Measurements from ENCODE around the gene OSBPL8.

DNA sequence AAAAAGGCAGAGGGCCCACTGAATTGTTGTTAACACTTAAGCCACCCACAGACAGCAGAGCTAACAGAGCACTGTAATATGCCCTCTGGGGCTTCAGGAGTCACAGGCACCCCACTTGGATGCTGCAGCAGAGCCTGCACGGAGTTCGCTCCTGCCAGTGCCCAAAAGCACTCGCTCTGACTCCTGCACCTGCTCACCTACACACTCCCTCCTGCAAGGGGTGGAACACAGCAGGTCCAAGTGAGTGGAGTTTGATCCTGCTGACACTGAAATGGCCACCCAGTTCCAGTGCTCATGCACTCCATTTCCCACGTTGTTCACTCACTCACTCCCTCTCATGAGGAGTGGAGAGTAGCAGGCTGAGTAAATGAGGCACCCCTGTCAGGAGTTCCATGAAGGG, 68.8 kb downstream of the OSBPL8 start:
- no peak for TF ChIP-seq FOXP4 (CRISPR knock-in tag; IDR thresholded peaks at IDR 0.05; ENCODE audit: borderline replicate concordance)
- TF ChIP-seq SREBF2 (CRISPR knock-in tag; IDR thresholded peaks at IDR 0.05) = no peak
- no peak for TF ChIP-seq FOXM1 (IDR thresholded peaks at IDR 0.05; ENCODE audit: low read depth)
- TF ChIP-seq FOXM1 (CRISPR knock-in tag; IDR thresholded peaks at IDR 0.05; ENCODE audit: low read depth) = no peak
- no peak for TF ChIP-seq MNT (conservative IDR thresholded peaks at IDR 0.05)
- TF ChIP-seq NCOA2 (IDR thresholded peaks at IDR 0.05; ENCODE audit: partially characterized antibody in 2 of 2) = no peak
- no peak for TF ChIP-seq FOS (IDR thresholded peaks at IDR 0.05; ENCODE audit: extremely low read depth, insufficient read length)
- no peak for TF ChIP-seq ZBTB2 (IDR thresholded peaks at IDR 0.05)
- TF ChIP-seq MYC (IDR thresholded peaks at IDR 0.05; ENCODE audit: low read depth, low read length) = no peak
- no peak for TF ChIP-seq MYC (CRISPR knock-in tag; IDR thresholded peaks at IDR 0.05; ENCODE audit: borderline replicate concordance, low read depth)
- no peak for TF ChIP-seq ASH1L (IDR thresholded peaks at IDR 0.05; ENCODE audit: borderline replicate concordance, low read depth, partially characterized antibody)
- TF ChIP-seq, protein P1, sequence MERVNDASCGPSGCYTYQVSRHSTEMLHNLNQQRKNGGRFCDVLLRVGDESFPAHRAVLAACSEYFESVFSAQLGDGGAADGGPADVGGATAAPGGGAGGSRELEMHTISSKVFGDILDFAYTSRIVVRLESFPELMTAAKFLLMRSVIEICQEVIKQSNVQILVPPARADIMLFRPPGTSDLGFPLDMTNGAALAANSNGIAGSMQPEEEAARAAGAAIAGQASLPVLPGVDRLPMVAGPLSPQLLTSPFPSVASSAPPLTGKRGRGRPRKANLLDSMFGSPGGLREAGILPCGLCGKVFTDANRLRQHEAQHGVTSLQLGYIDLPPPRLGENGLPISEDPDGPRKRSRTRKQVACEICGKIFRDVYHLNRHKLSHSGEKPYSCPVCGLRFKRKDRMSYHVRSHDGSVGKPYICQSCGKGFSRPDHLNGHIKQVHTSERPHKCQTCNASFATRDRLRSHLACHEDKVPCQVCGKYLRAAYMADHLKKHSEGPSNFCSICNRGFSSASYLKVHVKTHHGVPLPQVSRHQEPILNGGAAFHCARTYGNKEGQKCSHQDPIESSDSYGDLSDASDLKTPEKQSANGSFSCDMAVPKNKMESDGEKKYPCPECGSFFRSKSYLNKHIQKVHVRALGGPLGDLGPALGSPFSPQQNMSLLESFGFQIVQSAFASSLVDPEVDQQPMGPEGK (CRISPR knock-in tag; IDR thresholded peaks at IDR 0.05; ENCODE audit: borderline replicate concordance) = no peak
